IMR-90 (cell line): ENCODE measurements around the gene HYI. TPM values are rescaled to one million over a fixed set of nuclear protein-coding genes. Genes with fewer than 3 reads are reported as not detected.

Experiments
- ATAC-seq: fragments of 200-7000 bp; cut with Tn5 transposase; 2 replicates; pipeline ENCODE4 v1.9.1; 2020; ENCODE audit warnings: low read depth, mild to moderate bottlenecking, moderate library complexity
- BruUV-seq: library from RNA; stranded (reverse); fragments of 400-500 nt; replicated peaks from 2 replicates; lab custom pipeline; 2021; lab: Mats Ljungman, UMichigan
- CTCF ChIA-PET: fragments of 300-600 bp; formaldehyde crosslinking; extraction: SDS; loops from one replicate; lab custom pipeline; 2021; ENCODE audit warnings: antibody characterized with exemption; lab: Yijun Ruan, JAX
- POLR2A ChIA-PET: fragments of 300-600 bp; sonication (Branson Sonifier 250); formaldehyde crosslinking; loops from one replicate; lab custom pipeline; 2022; ENCODE audit warnings: antibody characterized with exemption; ENCODE audit not compliant: unreplicated experiment; lab: Charles Lee
- DNase-seq: peaks from one replicate; pipeline ENCODE4 v3.0.0; 2013
- H2AFZ ChIP-seq: replicated peaks from 2 replicates; pipeline ENCODE3; 2013; ENCODE audit warnings: low read length, mild to moderate bottlenecking; ENCODE audit not compliant: poor library complexity
- H2AK5ac ChIP-seq: 2 replicates; pipeline ENCODE4 v1.6.1; 2013; ENCODE audit warnings: low read depth, low read length, inconsistent platforms
- H2AK9ac ChIP-seq: replicated peaks from 2 replicates; pipeline ENCODE3; 2013; ENCODE audit warnings: mild to moderate bottlenecking, low read depth, low read length, moderate library complexity; ENCODE audit not compliant: poor library complexity
- H2BK120ac ChIP-seq: 2 replicates; pipeline ENCODE4 v1.6.1; 2013; ENCODE audit warnings: low read depth, low read length, inconsistent platforms
- H2BK15ac ChIP-seq: 3 replicates; pipeline ENCODE4 v1.6.1; 2013; ENCODE audit warnings: low read depth, low read length, inconsistent platforms
- H2BK20ac ChIP-seq: 2 replicates; pipeline ENCODE4 v1.6.1; 2013; ENCODE audit warnings: low read depth, mild to moderate bottlenecking, inconsistent platforms, low read length, moderate library complexity
- H2BK5ac ChIP-seq: 2 replicates; pipeline ENCODE4 v1.6.1; 2013; ENCODE audit warnings: mild to moderate bottlenecking, low read depth, low read length, inconsistent platforms; ENCODE audit not compliant: poor library complexity, severe bottlenecking
- H3K14ac ChIP-seq: replicated peaks from 2 replicates; pipeline ENCODE4 v1.6.1; 2013; ENCODE audit warnings: low read depth, low read length, inconsistent platforms
- H3K18ac ChIP-seq: 2 replicates; pipeline ENCODE4 v1.6.1; 2013; ENCODE audit warnings: low read depth, low read length, control low read depth
- H3K23ac ChIP-seq: 2 replicates; pipeline ENCODE4 v1.6.1; 2013; ENCODE audit warnings: low read depth, low read length, inconsistent platforms
- H3K27ac ChIP-seq: 2 replicates; pipeline ENCODE4 v1.5.1; 2013; ENCODE audit warnings: mild to moderate bottlenecking, control low read depth, low read length; ENCODE audit not compliant: insufficient read depth
- H3K27me3 ChIP-seq: 2 replicates; pipeline ENCODE4 v1.6.1; 2013; ENCODE audit warnings: low read length; ENCODE audit not compliant: control insufficient read depth, insufficient read depth
- H3K36me3 ChIP-seq: 2 replicates; pipeline ENCODE4 v1.6.1; 2013; ENCODE audit warnings: low read length, mixed read lengths; ENCODE audit not compliant: control insufficient read depth, insufficient read depth
- H3K4ac ChIP-seq: 2 replicates; pipeline ENCODE4 v1.6.1; 2013; ENCODE audit warnings: low read depth, low read length, inconsistent platforms
- H3K4me1 ChIP-seq: 2 replicates; pipeline ENCODE4 v1.6.1; 2013; ENCODE audit warnings: low read length, mixed read lengths; ENCODE audit not compliant: control insufficient read depth, insufficient read depth
- H3K4me2 ChIP-seq: 2 replicates; pipeline ENCODE4 v1.6.1; 2013; ENCODE audit warnings: low read depth, mild to moderate bottlenecking, control low read depth, low read length, moderate library complexity
- H3K4me3 ChIP-seq: 2 replicates; pipeline ENCODE4 v1.5.1; 2013; ENCODE audit warnings: low read depth, mild to moderate bottlenecking, control low read depth, low read length, moderate library complexity; ENCODE audit not compliant: insufficient read depth
- H3K56ac ChIP-seq: 2 replicates; pipeline ENCODE4 v1.6.1; 2013; ENCODE audit warnings: low read length, inconsistent platforms; ENCODE audit not compliant: insufficient read depth; ENCODE audit errors: extremely low read depth
- H3K79me1 ChIP-seq, 2 experiments: 2 replicates each; pipeline ENCODE4 v1.6.1; 2013; ENCODE audit warnings: low read length in 2 of 2, inconsistent platforms in 1 of 2, low read depth in 1 of 2
- H3K9ac ChIP-seq: 2 replicates; pipeline ENCODE4 v1.6.1; 2013; ENCODE audit warnings: low read depth, low read length, control low read depth
- H3K9me1 ChIP-seq: 2 replicates; pipeline ENCODE4 v1.6.1; 2013; ENCODE audit warnings: low read length, inconsistent platforms; ENCODE audit not compliant: insufficient read depth
- H3K9me3 ChIP-seq: 2 replicates; pipeline ENCODE4 v1.6.1; 2013; ENCODE audit warnings: low read length; ENCODE audit not compliant: control insufficient read depth, insufficient read depth
- H4K20me1 ChIP-seq: 2 replicates; pipeline ENCODE4 v1.6.1; 2013; ENCODE audit warnings: low read length, inconsistent platforms; ENCODE audit not compliant: insufficient read depth
- H4K5ac ChIP-seq: 2 replicates; pipeline ENCODE4 v1.6.1; 2013; ENCODE audit warnings: mild to moderate bottlenecking, low read depth, low read length, control low read depth
- H4K8ac ChIP-seq, 2 experiments: 2 replicates each; pipeline ENCODE4 v1.6.1; 2013; ENCODE audit warnings: low read depth in 2 of 2, low read length in 2 of 2, control low read depth in 1 of 2, inconsistent platforms in 1 of 2
- H4K91ac ChIP-seq: 2 replicates; pipeline ENCODE4 v1.6.1; 2013; ENCODE audit warnings: low read depth, low read length, inconsistent platforms; ENCODE audit not compliant: insufficient read depth
- CEBPB ChIP-seq: IDR thresholded peaks from 2 replicates; pipeline ENCODE4 v1.6.1; 2012; ENCODE audit warnings: low read depth, low read length, improper control_type of control experiment
- FOS ChIP-seq: fragments of 150-350 bp; IDR thresholded peaks from 2 replicates; pipeline ENCODE4 v1.6.1; 2016; ENCODE audit warnings: low read depth, low read length
- MAFK ChIP-seq: IDR thresholded peaks from 2 replicates; pipeline ENCODE4 v1.6.1; 2012; ENCODE audit warnings: low read depth, low read length, improper control_type of control experiment
- POLR2A ChIP-seq: IDR thresholded peaks from 2 replicates; pipeline ENCODE4 v1.6.1; 2012; ENCODE audit warnings: mild to moderate bottlenecking, low read depth, low read length
- SMC3 ChIP-seq: fragments of 150-350 bp; IDR thresholded peaks from 2 replicates; pipeline ENCODE4 v1.6.1; 2016; ENCODE audit warnings: low read depth, mild to moderate bottlenecking, antibody characterized with exemption, low read length, moderate library complexity
- WGBS, 2 experiments: methylation state at CpG; one replicate each; pipeline versions ENCODE4 v1.1.5 to v1.1.7; 2013; ENCODE audit warnings: missing lambda C conversion rate in 2 of 2; ENCODE audit not compliant: insufficient read length in 1 of 2; ENCODE audit errors: extremely low coverage in 2 of 2; 5-methylcytosine and 5-hydroxymethylcytosine counted together
- dilution Hi-C: fragments of 300-500 bp; cut with HindIII; formaldehyde crosslinking; loops from one replicate; pipeline ENCODE4 v1.14.3; 2018; ENCODE audit warnings: low sequenced_read_pairs; ENCODE audit not compliant: unreplicated experiment
- in situ Hi-C: fragments of 300-500 bp; cut with MboI; formaldehyde crosslinking; loops from 3 replicates; pipeline ENCODE4 v1.14.3; 2019; ENCODE audit warnings: low sequenced_read_pairs, inconsistent platforms, mixed read lengths
- intact Hi-C: fragments of 100-400 bp; cut with micrococcal nuclease; formaldehyde crosslinking; loops from 2 replicates; pipeline ENCODE4 v1.10.0; 2022
- polyA plus RNA-seq, 3 experiments: library from polyadenylated mRNA; depleted of rRNA; stranded (reverse); fragments of >200 nt; gene quantifications; 2 replicates each; pipeline ENCODE4 v1.2.3, GENCODE V29; 2012; ENCODE audit warnings: low replicate concordance in 1 of 3
- total RNA-seq: library from RNA; depleted of rRNA; stranded (reverse); fragments of >200 nt; gene quantifications from 2 replicates; pipeline ENCODE4 v1.2.3, GENCODE V29; 2012

HYI gene
- total and polyA plus RNA-seq, 2 of the 4 experiments (the other 2 are of a cell fraction) = 21.5 to 53.7 TPM

DNA sequence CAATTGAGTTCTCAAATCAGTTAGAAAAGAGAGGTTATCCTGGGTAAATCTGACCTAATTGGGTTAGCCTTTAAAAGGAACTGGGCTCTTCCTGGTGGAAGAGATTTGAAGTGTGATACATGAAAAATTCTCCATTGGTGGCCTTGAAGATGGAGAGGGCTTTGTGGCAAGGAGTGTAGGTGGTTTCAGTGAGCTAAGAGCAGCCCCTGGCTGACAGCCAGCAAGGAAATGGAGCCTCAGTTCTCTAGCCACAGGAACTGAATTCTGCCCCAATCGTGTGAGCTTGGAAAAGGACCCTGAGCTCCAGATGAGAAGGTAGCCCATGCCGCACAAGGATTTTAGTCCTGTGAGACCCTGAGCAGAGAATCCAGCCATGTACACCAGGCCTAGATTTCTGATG is 12.7 kb upstream of the HYI start:
- Histone ChIP-seq H3K9ac (no peak overlapping the region), H4K91ac (no peak overlapping the region), H3K79me1 (peaks cover 0 to 5% of the 10 kb centered on the region in 2 experiments; a peak in 2 of 4 replicates), H3K4ac (peak overlapping the region; percentile 12; the same call in 1 of the 2 replicates), H2AK5ac (peak overlapping the region; percentile 91; the same call in 1 of the 2 replicates), H4K5ac (no peak overlapping the region; the same call in 1 of the 2 replicates), H4K20me1 (no peaks in the 10 kb centered on the region), H3K9me1 (peaks cover 8% of the 10 kb centered on the region), H2BK20ac (peak overlapping the region; percentile 87; the same call in 1 of the 2 replicates), H3K4me2 (no peak overlapping the region), H2AK9ac (no peak overlapping the region), H2BK15ac (peak overlapping the region; percentile 34), H2BK120ac (peak overlapping the region; percentile 23; the same call in 1 of the 2 replicates), H3K4me1 (peaks cover 4% of the 10 kb centered on the region; the same call in 1 of the 2 replicates), H3K14ac (peak overlapping the region; percentile 12; the same call in 1 of the 2 replicates), H3K36me3 (no peaks in the 10 kb centered on the region), H3K18ac (no peak overlapping the region; the same call in 1 of the 2 replicates), H3K27me3 (no peaks in the 10 kb centered on the region), H3K9me3 (peaks cover 2% of the 10 kb centered on the region; the same call in 1 of the 2 replicates), H3K56ac (no peak overlapping the region), H3K23ac (no peak overlapping the region), H3K4me3 (no peak overlapping the region), H4K8ac (peak overlapping the region; percentile 50 to 73; a peak in 1 of 4 replicates), H2BK5ac (no peak overlapping the region), H2AFZ (peak overlapping the region; percentile 25), H3K27ac (no peak overlapping the region)
- dilution Hi-C loops (no loop called here), intact Hi-C loops (no loop called here), in situ Hi-C loops (no loop called here)
- TF ChIP-seq FOS (no peak), MAFK (no peak), CEBPB (no peak), POLR2A (no peak), SMC3 (no peak)
- ATAC-seq (no peak), DNase-seq (no peak)
- CTCF ChIA-PET = no interaction called here
- BruUV-seq = no TSS peak
- 57% methylated on average over 1 of the region's 2 CpGs; no CpG with 5 or more reads in 1 of the 2 experiments for WGBS, 2 experiments
- POLR2A ChIA-PET = no interaction called here
